ENCODE results near the gene POLG2. TPM values are rescaled to one million over a fixed set of nuclear protein-coding genes. Genes with fewer than 3 reads are reported as not detected.
"Not testable (repeated sequence)": the region's sequence is repeated elsewhere in the genome, so short reads cannot be mapped to it uniquely, and the experiment has no call there.

The POLG2 gene
- total RNA-seq, 1 donor from 2014 or later, result 22.9 TPM

DNA sequence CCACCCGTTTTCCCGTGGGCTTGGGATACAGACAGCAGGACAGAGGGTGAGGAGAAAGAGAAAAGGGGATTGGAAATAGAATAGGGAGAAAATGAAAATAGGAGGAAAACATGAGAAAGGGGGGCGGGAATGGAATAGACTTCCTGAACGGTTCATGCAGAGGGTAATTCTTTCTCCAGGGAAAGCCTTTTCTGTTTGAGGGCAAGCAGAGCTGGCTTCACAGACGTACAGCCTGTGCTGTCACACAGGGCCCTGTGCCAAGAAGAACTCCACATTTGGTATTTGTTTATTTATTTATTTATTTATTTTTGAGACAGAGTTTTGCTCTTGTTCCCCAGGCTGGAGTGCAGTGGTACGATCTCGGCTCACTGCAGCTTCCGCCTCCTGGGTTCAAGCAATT lies 35.9 kb downstream of the POLG2 start:
- H3K27ac Mint-ChIP-seq, result no peak overlapping the region
- no peaks in the 10 kb centered on the region for H3K36me3 Mint-ChIP-seq
- TF ChIP-seq, protein P1, sequence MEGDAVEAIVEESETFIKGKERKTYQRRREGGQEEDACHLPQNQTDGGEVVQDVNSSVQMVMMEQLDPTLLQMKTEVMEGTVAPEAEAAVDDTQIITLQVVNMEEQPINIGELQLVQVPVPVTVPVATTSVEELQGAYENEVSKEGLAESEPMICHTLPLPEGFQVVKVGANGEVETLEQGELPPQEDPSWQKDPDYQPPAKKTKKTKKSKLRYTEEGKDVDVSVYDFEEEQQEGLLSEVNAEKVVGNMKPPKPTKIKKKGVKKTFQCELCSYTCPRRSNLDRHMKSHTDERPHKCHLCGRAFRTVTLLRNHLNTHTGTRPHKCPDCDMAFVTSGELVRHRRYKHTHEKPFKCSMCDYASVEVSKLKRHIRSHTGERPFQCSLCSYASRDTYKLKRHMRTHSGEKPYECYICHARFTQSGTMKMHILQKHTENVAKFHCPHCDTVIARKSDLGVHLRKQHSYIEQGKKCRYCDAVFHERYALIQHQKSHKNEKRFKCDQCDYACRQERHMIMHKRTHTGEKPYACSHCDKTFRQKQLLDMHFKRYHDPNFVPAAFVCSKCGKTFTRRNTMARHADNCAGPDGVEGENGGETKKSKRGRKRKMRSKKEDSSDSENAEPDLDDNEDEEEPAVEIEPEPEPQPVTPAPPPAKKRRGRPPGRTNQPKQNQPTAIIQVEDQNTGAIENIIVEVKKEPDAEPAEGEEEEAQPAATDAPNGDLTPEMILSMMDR (conservative IDR thresholded peaks at IDR 0.05), result no peak
- no peaks in the 10 kb centered on the region for H3K4me1 Mint-ChIP-seq (ENCODE audit: unreplicated experiment)
- H3K27me3 Mint-ChIP-seq, result no peaks in the 10 kb centered on the region
- DNase-seq (ENCODE audit: extremely low spot score, unreplicated experiment), result no peak
- no peak overlapping the region for H3K4me3 Mint-ChIP-seq
- no peaks in the 10 kb centered on the region for H3K9me3 Mint-ChIP-seq

DNA sequence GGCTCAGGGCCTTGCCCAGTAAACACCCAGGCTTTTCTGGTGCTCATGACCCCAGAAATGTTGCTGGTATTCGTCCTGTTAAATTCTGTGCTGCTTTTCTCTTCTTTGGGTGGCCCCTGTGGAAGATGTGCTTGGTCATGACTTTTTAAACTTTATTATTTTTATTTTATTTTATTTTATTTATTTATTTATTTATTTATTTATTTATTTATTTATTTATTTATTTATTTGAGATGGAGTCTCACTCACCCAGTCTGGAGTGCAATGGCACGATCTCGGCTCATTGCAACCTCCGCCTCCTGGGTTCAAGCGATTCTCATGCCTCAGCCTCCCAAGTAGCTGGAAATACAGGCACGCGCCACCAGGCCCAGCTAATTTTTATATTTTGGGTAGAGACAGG lies 37.0 kb downstream of the POLG2 start:
- H3K4me3 Mint-ChIP-seq; H3K27ac Mint-ChIP-seq; H3K9me3 Mint-ChIP-seq; DNase-seq (ENCODE audit: extremely low spot score, unreplicated experiment); H3K4me1 Mint-ChIP-seq (ENCODE audit: unreplicated experiment); H3K27me3 Mint-ChIP-seq; H3K36me3 Mint-ChIP-seq: not testable (repeated sequence)

DNA sequence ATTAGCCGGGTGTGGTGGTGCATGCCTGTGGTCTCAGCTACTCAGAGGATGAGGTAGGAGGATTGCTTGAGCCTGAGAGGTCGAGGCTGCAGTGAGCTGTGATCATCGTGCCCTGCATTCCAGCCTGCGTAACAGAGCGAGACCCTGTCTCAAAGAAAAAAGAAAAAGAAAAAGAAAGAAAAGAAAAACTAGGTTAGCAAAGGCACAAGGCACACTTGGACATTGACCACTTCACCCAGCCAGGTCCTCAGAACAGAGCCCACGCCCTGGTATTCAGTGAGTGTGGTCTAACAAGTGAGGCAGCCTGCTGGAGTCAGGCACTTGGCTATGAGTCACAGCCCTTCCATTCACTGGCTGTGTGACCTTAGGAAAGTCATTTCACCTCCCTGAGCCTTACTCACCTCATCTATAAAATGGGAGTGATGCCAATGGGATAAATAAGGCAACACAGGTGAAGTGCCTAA lies 37.5 kb downstream of the POLG2 start:
- H3K4me3 Mint-ChIP-seq, result no peak overlapping the region
- no peak for DNase-seq (ENCODE audit: extremely low spot score, unreplicated experiment)
- H3K36me3 Mint-ChIP-seq, result no peaks in the 10 kb centered on the region
- TF ChIP-seq, protein P1 (conservative IDR thresholded peaks at IDR 0.05), result no peak
- H3K4me1 Mint-ChIP-seq (ENCODE audit: unreplicated experiment), result no peaks in the 10 kb centered on the region
- no peaks in the 10 kb centered on the region for H3K9me3 Mint-ChIP-seq
- peak overlapping the region; percentile 73 for H3K27ac Mint-ChIP-seq
- no peaks in the 10 kb centered on the region for H3K27me3 Mint-ChIP-seq

DNA sequence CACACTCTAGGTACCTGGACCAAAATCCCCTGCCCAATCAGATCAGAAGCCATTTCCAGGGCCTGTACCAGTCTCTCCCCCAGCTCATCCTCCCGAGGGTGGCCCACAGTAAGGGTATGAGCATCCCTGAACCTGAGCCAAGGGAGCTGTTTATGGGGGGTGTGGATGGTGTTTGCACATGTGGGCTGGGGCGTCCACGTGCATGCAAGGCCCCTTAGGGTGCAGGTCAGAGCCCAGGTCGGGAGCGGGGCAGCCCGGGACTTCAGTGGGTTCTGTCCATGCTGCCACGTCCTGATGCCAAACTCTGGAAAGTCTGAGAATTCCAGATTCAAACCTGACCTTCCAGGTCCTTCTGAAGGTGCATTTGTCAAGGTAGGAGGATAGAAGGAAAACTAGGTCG lies 38.1 kb downstream of the POLG2 start:
- peak overlapping the region; percentile 73 for H3K27ac Mint-ChIP-seq

DNA sequence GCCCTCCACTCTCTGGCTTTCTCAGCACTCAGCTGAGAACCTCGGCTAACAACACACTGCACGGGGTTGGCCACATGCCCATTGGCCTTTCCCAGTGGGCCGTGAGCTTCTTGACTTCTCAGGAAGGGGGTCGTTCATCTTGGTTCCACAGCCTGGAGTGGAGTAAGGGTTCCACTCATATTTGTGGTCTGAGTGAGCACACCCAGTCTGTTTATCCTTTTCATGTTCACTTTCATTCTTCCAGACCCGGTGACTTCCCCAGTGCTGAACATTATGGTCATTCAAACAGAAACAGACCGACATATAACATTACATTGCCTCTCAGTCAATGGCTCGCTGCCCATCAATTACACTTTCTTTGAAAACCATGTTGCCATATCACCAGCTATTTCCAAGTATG lies 39.7 kb downstream of the POLG2 start:
- TF ChIP-seq, protein P1 (conservative IDR thresholded peaks at IDR 0.05), result no peak
- no peak overlapping the region for H3K4me3 Mint-ChIP-seq
- H3K4me1 Mint-ChIP-seq (ENCODE audit: unreplicated experiment), result no peaks in the 10 kb centered on the region
- no peaks in the 10 kb centered on the region for H3K27me3 Mint-ChIP-seq
- no peak overlapping the region for H3K27ac Mint-ChIP-seq
- no peaks in the 10 kb centered on the region for H3K9me3 Mint-ChIP-seq
- DNase-seq (ENCODE audit: extremely low spot score, unreplicated experiment), result no peak
- H3K36me3 Mint-ChIP-seq, result no peaks in the 10 kb centered on the region

More for the DNA sequence above, 38.1 kb downstream of the POLG2 start:
- Mint-ChIP-seq H3K36me3 (no peaks in the 10 kb centered on the region), H3K4me1 (ENCODE audit: unreplicated experiment) (no peaks in the 10 kb centered on the region), H3K27me3 (no peaks in the 10 kb centered on the region), H3K9me3 (no peaks in the 10 kb centered on the region), H3K4me3 (no peak overlapping the region)
- DNase-seq (ENCODE audit: extremely low spot score, unreplicated experiment), result no peak
- TF ChIP-seq, protein P1 (conservative IDR thresholded peaks at IDR 0.05), result no peak

DNA sequence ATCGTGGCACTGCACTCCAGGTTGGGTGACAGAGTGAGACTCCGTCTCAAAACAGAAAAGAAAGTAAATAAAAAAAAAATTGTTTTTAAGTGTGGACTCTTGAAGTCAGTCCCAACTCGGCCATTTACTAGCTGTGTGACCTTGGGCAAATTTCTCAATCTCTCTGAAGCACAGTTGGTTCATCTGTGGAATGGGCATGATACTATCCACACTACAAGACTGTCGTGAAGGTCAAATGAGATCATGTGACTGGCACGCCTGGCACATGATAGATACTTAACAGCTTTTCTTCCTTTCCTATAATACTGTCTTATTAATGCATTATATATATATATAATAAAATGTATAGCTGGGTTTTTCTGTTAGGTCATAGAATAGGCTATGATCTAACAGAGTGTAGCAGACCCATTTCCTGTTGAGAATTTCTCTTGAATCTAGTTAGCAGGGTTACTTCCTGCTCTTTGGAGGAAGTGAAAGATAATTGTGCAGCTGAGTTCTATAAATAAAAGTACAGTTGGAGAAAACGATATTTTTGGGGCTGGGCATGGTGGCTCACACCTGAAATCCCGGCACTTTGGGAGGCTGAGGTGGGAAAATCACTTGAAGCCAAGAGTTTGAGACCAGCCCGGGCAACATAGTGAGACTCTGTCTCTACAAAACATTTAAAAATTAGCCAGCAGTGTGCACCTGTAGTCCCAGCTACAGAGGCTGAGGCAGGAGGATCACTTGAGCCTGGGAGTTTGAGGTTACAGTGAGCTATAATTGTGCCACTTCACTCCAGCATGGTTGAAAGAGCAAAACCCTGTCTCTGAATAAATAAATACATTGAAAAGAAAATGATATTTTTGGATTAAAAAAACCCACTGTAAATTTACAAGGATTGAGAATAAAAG lies 40.6 kb downstream of the POLG2 start:
- TF ChIP-seq, protein P1 (conservative IDR thresholded peaks at IDR 0.05), result no peak
- no peak overlapping the region for H3K4me3 Mint-ChIP-seq

More for the DNA sequence above, 40.6 kb downstream of the POLG2 start:
- DNase-seq (ENCODE audit: extremely low spot score, unreplicated experiment), result no peak
- Mint-ChIP-seq H3K27me3 (no peaks in the 10 kb centered on the region), H3K9me3 (no peaks in the 10 kb centered on the region), H3K36me3 (no peaks in the 10 kb centered on the region), H3K27ac (no peak overlapping the region), H3K4me1 (ENCODE audit: unreplicated experiment) (no peaks in the 10 kb centered on the region)
